HUDEP-2 (cell line): ENCODE data around the gene MFRP.

Experiments used
- DNase-seq, 76 experiments: peaks; one replicate each; lab custom pipeline; 2025; ENCODE audit not compliant: unreplicated experiment in 76 of 76; lab: John Stamatoyannopoulos, UW

The MFRP gene

DNA sequence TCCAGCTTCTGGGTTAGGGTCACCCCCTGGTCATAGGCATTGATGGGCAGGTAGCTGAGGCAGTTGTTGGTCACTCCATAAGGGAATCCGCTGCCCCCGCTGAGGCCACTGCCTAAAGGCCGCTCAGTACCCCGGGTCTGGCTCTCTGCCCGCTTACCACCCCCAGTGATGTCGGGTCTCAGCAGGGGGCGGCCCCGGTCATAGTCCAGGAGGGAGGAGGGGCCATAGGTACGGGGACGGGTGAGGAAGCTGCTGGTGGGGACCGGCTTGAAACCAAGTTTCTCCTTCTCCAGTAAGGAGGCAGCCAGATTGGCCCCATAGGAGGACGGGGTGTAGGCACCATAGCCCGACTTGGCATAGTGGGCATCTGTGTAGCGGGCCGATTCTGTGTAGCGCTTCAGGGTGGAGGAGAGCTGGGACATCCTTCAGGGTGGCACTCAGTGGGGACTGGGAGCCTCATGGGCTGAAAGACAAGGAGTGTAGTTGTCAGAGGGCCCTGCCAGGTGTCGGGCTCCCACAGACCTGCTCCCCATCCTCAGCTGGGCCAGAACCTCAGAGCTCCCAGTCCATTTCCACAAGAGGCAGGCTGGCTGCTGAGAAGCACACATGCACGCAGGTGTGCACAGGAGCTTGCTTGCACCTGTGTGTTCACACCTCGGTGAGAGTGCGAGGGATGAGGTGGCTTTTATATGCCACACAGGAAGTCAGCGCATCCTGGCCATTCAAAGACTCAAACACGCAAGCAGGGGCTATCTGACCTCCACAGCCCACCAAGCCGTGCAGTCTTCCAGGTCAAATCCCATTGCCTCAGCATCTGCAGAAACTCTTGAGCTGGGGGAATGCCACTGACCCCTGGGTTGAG, 26.8 kb upstream of the MFRP start:
- DNase-seq, result no peak

DNA sequence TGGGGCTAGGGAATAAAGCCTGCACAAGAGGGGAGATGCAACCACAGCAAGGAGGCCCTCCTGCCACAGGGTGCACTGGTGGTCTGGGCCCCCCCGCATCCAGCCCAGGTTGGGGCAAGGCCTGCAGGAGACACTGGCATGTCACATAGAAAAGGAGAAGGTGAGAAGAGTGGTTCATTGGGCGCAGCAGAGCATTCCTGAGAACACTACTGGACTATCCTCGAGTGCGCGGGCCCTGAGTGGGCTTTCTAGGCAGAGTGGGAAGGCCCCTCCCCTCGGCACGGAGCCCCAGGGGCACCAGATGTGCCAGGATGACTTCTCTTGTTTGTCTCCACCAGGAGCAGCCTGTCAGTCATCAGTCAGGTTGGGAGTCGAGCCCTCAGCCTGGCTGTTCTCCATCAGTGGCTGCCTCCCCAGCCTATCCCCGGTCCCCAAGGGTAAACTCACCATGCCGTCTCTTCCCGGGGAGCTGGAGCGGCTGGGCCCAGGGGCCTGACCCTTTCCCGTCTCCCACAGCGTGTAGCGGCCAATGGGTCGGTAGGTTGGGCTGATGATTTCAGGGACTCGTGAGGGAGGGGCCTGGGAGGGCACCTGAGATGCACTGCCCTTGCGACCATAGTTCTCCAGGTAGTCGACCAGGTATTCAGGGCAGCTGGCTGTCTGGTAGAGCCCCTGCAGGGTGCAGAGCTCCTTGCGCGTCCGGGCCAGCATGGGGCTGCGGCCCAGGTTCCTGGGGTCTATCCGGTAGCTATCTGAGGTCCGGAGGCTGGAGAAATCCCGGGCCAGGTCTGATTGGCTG, 26.0 kb upstream of the MFRP start:
- DNase-seq, result no peak

DNA sequence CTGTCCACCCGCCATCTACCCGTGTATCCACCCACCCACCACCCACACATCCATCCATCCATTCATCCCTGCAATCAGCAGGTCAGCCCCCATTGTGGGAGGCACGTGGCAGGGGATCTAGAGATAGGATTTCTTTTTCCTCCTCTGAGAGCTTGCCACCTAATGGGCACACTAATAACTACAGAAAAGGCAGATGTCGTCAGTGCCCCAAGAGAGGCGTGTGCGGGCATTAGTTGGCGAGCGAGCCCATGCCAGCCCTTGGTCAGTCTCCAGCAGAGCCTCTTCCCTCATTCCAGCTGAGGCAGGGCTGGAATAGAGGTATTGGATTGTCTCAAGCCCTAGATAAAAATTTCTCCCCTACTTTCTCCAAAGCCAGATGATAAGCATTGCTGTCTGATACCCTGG, 25.3 kb upstream of the MFRP start:
- peak in 7 of 76 experiments; percentile 7 to 21 (median 10) for DNase-seq

DNA sequence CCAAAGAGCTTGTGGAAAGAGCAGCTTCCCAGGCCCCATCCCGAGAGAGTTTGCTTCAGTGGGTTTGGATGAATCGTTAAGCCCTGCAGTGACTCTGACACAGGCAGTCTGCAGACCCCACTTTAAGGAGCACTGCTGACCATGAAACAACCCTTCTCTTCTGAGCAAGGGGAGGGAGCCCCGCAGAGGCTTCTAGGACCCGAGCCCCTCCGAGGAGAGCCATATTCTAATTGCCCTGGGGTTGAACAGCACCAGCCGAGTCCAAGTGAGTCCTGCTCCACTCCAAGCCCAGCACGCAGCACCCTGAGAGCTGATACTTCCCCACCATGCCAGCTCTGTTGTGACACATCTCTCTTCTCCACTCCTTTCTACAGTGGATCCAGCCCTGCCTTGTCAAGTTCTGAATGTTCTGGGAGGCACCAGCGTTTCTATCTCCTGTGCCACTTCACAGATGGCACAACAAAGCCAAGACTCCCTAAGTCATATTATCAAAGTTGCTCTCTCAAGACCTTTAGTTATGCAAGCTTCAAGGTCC, 24.6 kb upstream of the MFRP start:
- DNase-seq, result no peak

DNA sequence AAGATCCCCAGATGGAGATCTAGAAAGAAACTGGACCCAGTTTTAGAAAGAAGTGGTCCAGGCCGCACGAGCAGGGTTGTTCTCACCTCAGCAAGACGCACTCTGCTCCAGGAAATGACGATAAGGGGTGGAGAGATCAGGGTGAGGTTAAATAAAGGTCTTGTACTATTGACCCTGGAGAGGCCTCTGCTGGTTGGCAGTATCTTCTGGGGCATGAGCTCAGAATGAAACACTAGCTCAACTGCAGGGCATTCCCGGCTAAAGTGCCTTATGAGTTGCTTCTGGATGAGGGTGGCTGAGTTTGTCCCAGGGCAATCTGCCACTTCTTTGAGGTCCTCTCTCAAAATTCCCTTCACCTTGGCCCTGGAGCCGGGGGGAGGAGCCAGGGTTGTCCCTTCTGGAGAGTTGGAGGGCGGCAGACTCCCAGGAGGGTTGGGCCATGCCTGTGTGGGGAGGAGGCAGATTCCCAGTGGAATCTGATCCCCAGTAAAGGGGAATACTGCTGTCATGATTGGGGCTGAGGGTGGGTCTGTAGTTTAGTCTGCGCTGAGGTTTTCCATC, 24.1 kb upstream of the MFRP start:
- peak in 11 of 76 experiments; percentile 10 to 40 (median 23) for DNase-seq

DNA sequence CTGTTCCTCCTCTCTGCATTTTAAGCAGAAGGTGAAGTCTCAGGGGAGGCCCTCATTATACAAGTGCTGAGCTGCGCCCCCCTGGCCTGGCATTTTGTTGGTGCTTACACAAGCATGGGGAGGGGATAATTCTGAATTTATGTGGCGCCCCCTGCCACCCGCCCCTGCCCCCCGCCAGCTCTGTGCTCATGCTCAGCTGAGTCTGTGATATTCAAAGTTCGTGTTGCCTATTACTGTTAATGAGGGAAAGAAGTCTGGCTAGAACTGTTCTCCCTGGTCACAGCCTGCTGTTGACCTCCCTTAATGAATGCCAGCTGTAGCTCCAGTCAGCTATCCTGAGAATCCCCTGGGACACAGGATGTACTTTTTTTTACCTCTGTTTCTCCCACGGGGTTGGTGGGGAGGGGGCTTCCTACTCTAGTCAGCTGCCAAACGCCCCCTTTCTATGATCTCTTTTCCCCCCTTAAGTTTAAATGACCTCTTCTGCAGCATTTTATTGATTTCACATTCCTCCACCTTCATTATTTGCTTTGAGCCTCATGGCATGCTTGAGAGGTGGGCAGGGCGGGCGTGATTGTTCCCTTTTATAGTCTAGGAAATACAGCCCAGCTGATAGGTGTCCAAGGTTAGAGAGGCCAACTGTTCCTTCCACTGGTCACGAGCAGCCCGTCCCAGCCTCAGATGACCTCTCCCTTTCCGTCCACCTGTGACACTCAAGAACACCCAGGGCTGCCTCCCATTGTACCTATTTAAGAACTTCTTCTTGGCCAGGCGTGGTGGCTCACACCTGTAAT, 22.8 kb upstream of the MFRP start:
- DNase-seq, result no peak

DNA sequence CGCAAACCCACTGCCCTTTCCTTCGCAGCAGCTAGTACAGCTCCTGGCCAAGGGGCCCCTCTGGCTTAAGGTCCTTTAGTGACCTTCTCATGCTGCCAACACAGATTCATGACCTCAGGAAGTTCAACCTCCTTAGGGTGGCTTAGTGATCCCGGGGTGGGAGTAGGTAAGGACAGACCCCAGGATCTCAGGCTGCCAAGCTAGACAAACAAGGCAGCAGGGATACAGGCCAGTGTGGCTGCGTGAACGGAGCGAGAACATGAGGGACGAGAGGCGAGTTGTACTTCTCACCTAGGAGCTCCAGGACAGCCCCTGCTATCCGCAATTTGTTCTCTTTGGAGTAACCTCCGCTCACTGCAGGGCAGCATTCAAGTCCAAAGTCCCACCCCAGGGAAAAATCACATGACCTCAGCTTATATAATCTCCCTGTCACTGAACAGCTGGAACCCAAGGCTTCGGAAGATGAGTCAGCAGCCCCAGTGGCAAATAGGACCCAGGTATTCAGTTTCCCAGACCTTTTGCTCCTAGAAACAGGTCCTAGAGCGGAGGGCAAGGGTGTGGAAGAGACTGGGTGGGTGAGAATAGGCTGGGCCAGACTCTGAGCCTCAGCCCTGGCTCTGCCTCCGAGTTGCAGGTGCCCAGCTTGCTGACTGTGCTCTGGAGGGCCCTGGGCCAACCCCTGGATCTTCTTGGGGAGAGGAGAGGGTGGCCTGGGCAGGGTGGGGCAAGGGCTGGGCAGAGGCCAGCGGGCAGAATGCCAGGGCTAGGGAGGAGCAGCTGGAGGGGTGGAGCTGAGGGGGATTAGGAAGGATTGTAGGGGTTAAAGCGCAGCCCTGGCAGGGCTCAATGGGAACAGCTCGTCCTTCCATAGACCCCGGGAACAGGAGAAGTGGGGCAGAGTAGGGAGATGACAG, 21.9 kb upstream of the MFRP start:
- DNase-seq, result peak in 73 of 76 experiments; percentile 35 to 92 (median 69)

DNA sequence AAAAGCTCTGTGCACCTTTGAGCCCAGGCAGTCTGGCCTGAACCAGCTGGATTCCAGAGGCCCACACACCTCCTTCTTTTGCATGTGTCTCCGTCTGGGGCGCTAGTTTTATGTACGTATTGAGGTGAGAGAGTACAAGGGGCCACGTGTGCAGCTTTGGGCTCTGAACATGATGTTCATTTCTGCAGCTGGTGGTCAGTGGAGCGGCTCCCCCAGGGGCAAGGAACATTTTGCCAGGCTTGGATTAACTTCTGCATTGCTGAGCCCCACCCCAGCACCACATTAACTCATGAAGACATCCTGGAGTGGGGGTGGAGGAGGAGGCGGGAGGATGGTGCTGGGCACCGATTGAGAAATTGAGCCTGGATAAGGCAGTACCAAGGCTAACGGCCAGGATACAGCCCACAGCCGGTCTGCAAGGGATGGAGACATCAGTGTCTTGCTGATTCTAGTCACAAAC, 21.2 kb upstream of the MFRP start:
- no peak for DNase-seq

DNA sequence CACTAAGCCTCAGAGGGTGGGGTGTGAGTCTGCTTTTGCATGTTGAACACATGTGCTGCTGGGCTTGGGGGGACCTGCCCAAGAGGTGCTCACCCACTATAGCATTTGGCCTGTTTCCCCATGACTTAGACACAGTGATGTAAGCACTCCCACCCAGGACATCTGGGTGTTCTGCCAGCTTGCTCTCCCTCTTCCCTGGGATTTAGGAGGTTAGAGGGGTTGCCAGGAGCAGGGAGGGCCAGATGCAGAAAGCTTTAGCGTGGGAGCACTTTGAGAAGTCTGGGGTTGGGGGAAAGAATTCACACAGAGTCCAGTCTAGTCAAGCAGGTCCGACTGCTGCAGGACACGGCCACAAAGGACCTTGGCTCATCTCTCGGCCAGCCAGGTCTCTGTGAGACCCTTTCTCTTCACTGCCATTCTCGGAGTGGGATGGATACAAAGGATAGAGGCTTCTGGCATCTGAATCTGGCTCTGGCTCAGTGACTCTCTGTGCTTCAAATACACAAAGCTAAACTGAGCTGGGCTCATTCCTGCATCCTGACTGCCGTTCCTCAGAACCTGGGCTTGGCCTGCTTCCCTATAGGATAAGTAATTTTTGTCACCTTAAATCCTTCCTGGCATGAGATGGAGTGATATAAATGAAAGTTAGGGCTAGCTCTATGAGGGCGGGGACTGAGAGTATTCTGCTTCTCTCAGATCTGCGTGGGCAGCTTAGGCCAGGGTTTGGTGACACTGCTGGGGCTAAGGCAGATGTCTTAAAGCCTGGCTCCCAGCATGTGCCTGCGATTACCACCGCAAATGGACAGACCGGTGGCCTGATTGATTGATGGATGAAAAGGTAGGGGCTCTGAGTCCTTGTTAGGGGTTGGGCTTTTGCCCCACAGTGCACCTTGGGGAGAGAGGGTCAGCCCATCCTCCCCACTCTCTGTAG, 20.4 kb upstream of the MFRP start:
- DNase-seq, result no peak

DNA sequence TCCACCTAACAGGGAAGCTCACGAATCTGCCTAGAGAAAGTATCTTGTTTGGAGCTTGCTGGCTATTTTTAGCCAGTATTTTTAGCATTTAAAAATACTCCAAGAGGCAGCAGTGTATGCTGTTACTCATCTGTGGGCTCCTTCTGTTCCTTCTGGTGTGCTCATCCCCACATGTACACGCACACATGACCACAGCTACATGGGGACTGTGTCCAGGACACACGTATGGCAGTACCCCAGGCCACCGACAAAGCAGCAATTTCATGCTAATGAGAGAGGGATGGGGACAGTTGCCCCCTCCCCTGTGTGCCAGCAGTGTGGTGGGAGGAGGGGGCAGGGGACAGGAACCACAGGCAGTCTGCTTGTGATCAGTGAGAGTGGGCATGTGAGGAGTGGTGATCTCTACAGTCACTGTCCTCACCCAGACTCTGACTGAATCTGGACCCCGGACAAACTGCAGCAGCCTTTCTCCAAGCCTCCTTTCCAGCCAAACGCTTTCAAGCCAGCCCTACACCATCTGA, 18.6 kb upstream of the MFRP start:
- no peak for DNase-seq

DNA sequence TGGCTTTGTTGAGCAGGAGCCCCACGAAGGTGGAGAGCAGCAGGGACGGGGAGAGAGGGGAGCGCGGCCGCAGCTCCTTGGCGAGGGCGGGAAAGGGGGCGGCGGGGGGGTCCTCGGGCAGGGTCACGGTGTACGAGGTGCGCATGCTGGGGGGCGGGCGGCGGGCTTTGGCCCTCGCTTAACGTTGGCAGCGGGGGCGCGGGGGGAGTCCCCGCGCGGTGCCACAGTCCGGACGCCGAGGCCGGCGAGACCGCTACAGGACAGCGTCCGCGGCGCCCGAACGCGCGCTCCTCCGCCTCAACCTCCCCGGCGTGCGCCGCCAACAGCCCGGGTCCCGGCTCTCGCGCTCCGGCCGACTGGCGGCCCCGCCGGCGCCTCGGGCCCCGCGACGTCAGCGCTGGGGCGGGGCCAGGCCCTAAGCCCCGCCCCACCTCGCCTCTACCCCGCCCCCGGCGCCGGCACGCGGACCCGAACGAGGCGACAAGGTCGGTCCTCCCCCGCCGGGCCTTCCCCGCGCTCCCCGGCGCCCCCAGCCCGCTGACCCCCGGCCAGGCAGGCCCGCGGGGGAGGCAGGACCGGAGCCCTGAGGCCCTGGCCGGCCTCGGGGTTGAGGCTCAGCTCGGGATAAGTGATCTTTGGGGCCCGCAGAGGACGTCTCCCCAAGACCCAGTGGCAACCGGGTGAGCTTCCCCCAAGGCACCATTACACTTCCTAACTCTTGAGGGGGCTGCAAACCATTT, 17.5 kb upstream of the MFRP start:
- peak in 29 of 76 experiments; percentile 10 to 54 (median 30) for DNase-seq

DNA sequence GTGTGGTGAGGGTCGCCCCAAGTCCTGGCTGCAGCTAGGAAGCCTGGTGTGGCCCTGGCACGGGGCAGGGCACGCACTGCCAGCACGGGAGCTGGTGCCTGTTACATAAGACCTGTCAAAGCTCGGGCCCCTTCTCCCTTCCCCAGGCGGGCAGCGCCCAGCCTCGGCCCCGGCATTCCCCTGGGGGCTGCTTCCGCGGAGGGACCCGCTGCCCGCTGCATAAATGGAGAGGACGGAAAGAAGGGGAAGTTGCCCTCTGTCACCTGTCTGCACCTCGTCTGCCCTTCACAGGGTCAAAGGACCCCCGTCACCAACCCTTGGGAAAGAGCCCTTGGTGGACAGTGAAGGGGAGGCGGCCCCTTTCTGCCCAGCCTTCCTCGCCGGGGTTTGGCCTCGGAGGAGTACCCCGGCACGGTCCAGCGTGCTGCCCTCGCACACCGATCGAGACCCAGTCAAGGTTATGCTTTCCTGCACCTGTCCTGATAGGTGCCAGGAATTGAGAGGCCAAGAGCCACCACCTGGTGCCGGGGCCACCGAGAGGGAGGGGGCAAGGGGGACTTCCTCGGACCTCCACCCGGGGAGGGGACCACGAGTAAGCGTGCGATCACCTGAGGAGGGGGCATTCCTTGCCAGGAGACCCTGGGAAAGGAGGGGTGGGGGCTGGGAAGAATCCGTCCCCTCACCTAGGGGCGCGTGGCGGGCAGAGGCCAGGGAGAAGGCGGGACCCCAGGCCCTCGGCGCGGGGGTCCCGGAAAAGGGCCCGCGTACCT, 16.8 kb upstream of the MFRP start:
- no peak for DNase-seq

DNA sequence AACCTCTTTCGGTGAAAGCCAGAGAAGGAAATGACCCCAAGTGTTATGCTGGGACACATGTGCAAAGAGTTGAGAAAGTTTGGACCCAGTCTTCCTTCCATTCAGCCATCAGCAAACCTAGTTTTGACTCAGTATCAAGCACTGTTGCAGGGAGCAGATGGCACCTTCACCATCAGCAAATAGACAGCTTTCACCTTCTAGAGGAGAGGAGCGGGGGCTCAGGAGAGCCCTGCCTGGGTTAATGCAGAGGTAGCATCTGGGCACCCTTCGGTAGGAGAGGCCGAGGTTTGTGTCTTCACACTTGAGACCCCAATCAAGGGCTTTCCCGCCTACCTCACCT, 16.2 kb upstream of the MFRP start:
- no peak for DNase-seq

DNA sequence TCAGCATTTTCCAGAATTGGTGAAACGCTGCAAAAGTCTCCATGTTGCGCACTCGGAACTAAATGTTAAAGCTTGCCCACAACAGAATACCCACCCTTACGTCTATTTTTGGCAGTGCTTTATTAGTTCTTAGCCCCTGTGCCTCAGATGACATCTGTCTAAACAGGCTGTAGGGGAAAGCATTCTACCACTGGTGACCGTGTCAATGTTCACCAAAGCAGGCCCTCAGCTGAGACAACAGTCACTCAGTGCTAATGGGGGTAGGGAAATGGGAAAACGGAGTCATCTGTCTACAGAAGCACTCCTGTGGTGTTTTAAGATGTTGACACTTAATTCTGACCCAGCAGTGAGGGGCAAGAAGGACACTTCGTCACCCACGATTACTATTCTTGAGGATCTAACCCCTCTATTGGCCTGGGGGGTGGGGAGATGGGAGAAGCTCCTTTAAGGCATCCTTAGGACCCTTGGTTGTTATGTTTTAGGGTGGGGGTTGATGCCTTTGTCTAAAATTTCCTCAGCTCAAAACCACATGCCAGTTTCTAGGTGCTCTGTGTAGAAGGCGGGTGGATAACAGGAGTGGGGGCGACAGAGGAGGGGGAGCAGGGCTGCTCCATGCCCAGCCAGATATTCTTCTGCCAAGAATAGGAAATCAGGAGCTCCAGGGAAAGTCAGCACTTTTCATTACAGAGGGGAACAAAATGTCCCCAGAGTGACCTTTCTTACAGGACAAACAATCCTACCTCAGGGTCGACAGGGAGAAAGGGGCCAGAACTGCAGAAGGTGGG, 15.6 kb upstream of the MFRP start:
- DNase-seq, result no peak

DNA sequence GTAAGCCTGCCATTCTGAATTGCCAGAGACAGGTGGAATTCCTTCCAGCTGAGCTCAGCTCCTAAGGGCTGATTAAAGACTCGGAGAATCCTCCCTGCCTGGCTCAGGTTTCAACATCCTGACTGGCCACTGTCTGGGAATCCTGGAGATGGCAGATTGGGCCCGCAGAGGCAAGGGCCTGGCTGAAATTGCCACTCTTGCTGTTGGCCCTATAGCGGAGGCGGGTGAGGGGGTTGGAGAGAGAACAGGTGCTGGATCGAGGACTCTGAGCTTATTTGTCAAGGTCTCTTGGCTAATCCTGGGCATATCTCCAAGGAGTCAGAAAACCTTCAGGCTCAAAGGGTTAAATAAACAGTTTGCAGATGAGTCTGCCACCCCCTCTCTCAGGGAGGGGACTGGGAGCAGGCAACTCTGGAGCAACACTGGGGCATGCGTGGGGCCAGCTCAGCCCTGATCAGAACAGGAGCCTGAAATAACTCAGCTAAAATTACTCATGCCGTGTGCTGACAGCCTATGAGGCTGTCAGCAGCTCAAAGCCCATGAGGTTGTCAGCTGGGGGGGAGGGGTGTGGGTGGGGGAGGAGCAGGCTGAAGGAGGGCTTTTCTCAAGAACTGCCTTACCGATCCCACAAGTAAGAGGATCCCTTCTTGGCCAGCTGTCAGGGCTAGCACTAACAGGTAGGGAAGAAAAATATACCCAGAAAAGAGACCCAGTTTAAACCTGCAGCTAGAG, 14.7 kb upstream of the MFRP start:
- DNase-seq, result no peak
